Stimulated activated CD4-positive, alpha-beta T cell treated with anti-CD3 and anti-CD28 coated beads, Interleukin-4, amount 100 ng/mL, for 48 hours (primary cell): Measurements from ENCODE around the gene TMEM121B.
A peak's percentile ranks its signal among the peaks of the same experiment; 100 is the strongest.

Experiments used
- DNase-seq, 2 donors: peaks; one replicate each; pipeline ENCODE4 v3.0.0-alpha.2; 2020; ENCODE audit warnings: low read depth in 2 of 2

The TMEM121B gene

GRCh38 chr22:17138513-17138912, 17.4 kb upstream of the TMEM121B start:
- no peak for DNase-seq

GRCh38 chr22:17137861-17138425, 16.8 kb upstream of the TMEM121B start:
- no peak for DNase-seq

- no peak for DNase-seq
These were observed 16.0 kb upstream of the TMEM121B start for GRCh38 chr22:17137170-17137569.

- DNase-seq, result no peak
These were observed 14.1 kb upstream of the TMEM121B start for GRCh38 chr22:17135153-17135760.

- no peak for DNase-seq
These were observed 12.0 kb upstream of the TMEM121B start for GRCh38 chr22:17133137-17133536.

- DNase-seq, result no peak
These were observed 11.0 kb upstream of the TMEM121B start for GRCh38 chr22:17132112-17132511.

- DNase-seq, result no peak
These were observed 10.5 kb upstream of the TMEM121B start for GRCh38 chr22:17131686-17132085.

GRCh38 chr22:17130199-17130598, 9.0 kb upstream of the TMEM121B start:
- DNase-seq, result no peak

- DNase-seq, result no peak
These were observed 388 bp downstream of the TMEM121B start for GRCh38 chr22:17120711-17121232.

GRCh38 chr22:17120281-17120680, 879 bp downstream of the TMEM121B start:
- peak; percentile 43 to 50 for DNase-seq

- DNase-seq, result no peak
These were observed 1.5 kb downstream of the TMEM121B start for GRCh38 chr22:17119481-17120202.

- DNase-seq, result no peak
These were observed 2.8 kb downstream of the TMEM121B start for GRCh38 chr22:17118342-17118741.

GRCh38 chr22:17117890-17118289, 3.3 kb downstream of the TMEM121B start:
- DNase-seq, result no peak

- DNase-seq, result no peak
These were observed 3.8 kb downstream of the TMEM121B start for GRCh38 chr22:17117400-17117799.

GRCh38 chr22:17116572-17117330, 4.4 kb downstream of the TMEM121B start:
- no peak for DNase-seq

- DNase-seq, result no peak
These were observed 5.1 kb downstream of the TMEM121B start for GRCh38 chr22:17115945-17116565.

- DNase-seq, result no peak
These were observed 5.9 kb downstream of the TMEM121B start for GRCh38 chr22:17115236-17115635.

- no peak for DNase-seq
These were observed 6.3 kb downstream of the TMEM121B start for GRCh38 chr22:17114898-17115235.

- no peak for DNase-seq
These were observed 6.8 kb downstream of the TMEM121B start for GRCh38 chr22:17114173-17114897.

- no peak for DNase-seq
These were observed 7.6 kb downstream of the TMEM121B start for GRCh38 chr22:17113600-17113999.

GRCh38 chr22:17112491-17113042, 8.6 kb downstream of the TMEM121B start:
- DNase-seq, result no peak
